Retinal pigment epithelial cell (primary cell): Measurements from ENCODE around the gene XIST.

Source experiments
- DNase-seq: peaks from one replicate; pipeline ENCODE4 v3.0.0-alpha.2; 2010; ENCODE audit warnings: low read depth
- H3K4me3 ChIP-seq: 2 replicates; pipeline ENCODE4 v1.5.1; 2011; ENCODE audit warnings: mild to moderate bottlenecking, low read length, control low read depth, moderate library complexity
- TF ChIP-seq, protein P1 (sequence below): conservative IDR thresholded peaks from 2 replicates; pipeline ENCODE4 v1.5.1; 2011; ENCODE audit warnings: low read depth, low read length, control low read depth, inconsistent platforms

Gene XIST

DNA sequence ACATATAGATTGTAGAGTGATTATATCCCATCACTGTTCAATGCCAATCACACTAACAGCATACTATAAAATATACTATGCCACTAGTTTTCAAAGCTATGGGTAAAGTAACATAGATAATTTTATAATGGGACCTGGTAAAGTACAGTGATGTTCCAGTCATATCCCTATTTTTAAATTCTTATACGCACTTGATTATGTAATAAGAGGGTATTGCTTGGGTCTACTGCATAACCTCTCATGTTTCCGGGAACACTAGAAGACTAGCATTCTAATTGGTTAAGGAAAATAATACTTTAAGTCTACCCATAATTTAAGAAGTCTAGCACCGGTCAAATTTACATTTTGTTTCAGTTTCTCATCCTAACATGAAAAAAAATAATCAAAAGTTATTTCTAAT is 14.4 kb downstream of the XIST start:
- TF ChIP-seq, protein P1, sequence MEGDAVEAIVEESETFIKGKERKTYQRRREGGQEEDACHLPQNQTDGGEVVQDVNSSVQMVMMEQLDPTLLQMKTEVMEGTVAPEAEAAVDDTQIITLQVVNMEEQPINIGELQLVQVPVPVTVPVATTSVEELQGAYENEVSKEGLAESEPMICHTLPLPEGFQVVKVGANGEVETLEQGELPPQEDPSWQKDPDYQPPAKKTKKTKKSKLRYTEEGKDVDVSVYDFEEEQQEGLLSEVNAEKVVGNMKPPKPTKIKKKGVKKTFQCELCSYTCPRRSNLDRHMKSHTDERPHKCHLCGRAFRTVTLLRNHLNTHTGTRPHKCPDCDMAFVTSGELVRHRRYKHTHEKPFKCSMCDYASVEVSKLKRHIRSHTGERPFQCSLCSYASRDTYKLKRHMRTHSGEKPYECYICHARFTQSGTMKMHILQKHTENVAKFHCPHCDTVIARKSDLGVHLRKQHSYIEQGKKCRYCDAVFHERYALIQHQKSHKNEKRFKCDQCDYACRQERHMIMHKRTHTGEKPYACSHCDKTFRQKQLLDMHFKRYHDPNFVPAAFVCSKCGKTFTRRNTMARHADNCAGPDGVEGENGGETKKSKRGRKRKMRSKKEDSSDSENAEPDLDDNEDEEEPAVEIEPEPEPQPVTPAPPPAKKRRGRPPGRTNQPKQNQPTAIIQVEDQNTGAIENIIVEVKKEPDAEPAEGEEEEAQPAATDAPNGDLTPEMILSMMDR: no peak
- H3K4me3 ChIP-seq: no peak overlapping the region
- DNase-seq: no peak

DNA sequence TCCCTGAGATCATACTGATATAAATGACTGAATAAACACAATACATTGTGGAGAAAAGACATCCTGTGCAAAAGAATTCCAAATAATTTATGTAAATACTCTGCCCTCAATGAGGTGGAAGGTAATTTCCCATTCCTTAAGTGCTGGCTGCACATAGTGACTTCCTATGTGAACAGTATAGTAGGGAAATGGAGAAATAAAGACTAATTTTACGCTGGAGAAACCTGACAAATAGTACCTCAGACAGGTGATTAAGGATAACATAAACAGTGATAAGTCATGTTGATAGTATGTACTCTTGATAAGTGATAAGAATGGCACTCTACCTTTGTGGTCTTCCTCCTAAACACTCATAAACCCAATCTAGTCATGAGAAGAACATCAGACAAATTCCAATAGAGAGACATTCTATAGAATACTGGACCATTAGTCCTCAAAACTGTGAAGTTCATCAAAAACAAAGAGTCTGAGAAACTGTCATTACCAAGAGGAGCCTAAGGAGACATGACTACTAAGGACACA is 15.5 kb downstream of the XIST start:
- TF ChIP-seq, protein P1: no peak
- DNase-seq: no peak
- no peak overlapping the region for H3K4me3 ChIP-seq

DNA sequence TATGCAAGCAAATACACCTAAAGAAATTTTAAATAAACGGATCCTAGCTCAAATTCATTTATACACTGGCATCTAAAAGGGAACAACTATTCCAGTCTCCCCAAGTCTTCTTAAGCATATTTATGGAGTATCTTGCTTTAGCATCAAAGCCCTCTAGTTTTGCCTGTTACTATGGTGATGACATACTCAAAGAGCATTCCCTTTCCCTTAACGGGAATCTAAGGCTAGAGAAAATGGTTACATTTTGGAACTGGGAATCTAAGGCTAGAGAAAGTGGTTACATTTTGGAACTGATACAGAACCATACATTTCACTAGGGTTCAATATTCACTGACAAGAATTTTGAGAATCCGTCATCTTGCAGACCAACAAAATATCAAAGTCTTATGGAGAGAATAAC is 18.3 kb downstream of the XIST start:
- DNase-seq: no peak
- TF ChIP-seq, protein P1: no peak

DNA sequence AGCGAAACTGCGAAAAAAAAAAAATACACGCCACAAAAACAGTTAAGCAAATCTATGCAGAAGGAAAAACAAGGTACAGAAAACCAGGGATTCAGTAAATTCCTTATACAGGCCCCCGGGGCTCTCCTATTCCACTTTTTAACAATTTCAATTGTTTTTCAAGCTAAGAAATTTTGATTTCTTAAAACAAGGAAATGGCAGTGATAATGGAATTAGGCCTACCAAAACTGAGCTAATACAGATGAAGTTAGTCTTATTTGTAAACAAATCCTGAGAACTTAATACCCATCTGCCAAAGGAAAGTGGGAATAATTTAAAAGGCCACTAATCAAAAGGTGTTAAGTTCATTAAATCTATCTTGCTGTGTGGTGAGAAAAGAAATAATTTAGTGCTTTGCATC is 20.2 kb downstream of the XIST start:
- no peak for DNase-seq
- H3K4me3 ChIP-seq: no peak overlapping the region
- TF ChIP-seq, protein P1: no peak

More for the DNA sequence above, 18.3 kb downstream of the XIST start:
- no peak overlapping the region for H3K4me3 ChIP-seq

DNA sequence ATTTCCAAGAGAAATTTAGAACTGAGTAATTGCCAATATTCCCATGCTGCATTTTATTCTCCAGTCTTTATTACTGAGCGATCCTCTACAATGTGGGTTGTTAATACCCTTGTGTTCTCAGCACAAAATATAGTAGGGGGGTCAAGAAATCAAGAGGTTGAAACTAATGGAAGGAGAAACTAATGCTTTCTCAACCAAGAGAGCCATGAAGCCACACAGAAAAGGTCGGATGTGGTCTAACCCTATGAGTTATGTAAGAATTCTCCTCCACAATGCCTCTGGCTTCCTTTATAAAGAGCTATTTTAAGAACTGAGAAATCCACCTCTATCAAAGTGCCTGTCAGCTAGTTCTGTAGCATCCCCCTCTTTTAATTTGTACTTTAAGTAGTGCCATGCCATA is 21.0 kb downstream of the XIST start:
- H3K4me3 ChIP-seq: no peak overlapping the region
- TF ChIP-seq, protein P1: no peak
- DNase-seq: no peak

DNA sequence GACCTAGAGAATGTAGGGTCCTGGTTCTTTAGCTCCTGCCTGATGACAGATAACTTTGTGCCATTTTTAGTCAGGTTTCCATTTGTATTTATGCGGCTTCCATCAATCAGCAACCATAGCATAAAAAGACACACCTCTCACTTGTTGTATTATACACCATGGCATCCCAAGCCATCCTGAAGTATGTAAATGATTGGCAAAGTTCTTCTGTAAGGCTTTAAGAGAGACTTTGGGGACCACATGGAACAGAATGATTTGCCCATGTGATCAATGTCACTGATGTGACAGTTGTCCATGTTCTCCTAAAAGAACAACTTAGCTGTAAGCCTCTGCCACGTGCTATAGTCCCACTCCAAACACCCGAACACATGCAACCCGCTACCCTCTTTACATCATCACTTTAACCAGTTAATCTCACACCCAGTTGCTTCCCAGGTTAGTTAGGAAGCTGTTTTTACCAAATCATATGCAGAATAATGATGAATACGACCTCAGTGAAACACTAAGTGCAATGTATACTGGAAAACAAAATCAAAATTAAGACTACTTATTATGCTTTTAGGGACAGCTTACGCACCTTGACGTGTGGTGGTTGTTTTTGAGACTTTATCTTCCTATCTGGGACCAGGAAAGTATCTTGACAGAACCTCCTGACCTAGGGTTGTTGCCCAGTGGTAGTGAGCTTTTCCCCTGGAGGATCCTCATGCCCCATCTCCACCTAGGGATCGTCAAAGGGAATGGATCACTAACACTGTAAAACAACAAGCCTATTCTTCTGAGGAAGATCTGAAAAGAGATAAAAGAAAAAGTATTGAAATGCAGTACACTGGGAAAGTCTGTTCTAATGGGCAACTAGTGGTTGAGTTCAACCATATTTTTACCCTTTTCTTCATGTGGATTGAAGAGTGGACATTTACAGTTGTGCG is 21.8 kb downstream of the XIST start:
- TF ChIP-seq, protein P1: no peak
- no peak for DNase-seq
- no peak overlapping the region for H3K4me3 ChIP-seq
